GM21576 (cell line): ENCODE data around the gene GAD2.

Experiments used
- ATAC-seq: cut with Tn5 transposase; IDR thresholded peaks from one replicate; pipeline ENCODE4 v1.9.1; 2021; ENCODE audit warnings: mild to moderate bottlenecking, moderate library complexity; ENCODE audit not compliant: unreplicated experiment

Gene GAD2

DNA sequence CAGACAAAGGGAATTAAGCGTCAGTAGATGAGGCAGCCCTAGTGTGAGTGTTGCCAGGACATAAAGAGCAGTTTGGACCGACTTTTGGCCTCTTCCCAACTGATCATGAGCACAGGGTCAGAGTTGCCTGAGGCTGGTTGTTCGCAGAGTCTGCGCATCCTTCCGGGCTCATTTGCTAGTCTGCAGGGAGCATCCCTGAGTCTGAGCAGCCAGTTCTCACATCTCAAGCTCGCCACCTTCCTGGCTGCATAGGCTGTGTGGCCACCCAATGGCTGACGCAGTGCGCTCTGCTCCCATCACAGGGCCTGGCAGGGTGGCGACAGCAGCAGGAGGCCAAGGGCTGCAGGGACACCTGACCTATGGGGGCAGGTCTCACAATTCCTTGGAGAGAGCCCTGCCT is 5.0 kb downstream of the GAD2 start:
- no peak for ATAC-seq

DNA sequence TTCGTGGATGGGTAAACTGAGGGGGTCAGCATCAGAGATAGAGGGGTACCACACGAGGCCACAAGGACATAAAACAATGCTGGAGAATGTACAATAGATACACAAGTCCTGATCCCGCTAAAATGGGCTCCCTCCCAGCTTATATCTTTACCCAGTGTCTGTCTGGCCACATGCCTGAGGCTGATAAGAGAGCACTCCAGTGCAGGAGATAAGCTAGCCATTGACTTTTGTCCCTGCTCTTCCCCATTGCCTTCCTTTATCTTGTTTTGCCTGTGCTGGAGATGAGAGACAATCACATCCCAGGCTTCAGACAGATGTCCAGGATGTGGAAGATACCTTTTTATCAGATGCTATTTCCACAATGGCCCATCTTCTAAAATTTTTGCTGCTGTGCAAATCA is 6.0 kb downstream of the GAD2 start:
- no peak for ATAC-seq

DNA sequence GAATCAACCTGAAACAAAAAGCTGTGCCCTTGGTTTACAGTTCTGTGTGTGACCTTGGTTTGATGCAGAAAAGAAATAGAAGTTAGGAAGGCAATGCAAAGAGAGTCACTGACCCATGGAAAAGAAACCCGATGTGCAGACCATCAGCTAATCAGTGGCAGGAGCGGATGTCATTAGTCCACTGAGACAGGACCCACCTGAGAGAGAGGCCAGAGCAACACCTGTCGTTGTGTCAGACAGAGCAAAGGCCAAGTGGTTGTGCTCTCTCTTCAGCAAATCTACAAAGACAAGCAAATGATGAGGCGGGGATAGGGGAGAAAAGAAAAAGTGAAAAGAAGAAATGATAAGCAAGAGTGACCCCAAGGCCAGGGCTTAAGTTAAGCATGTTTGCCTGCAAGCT is 8.7 kb downstream of the GAD2 start:
- no peak for ATAC-seq

DNA sequence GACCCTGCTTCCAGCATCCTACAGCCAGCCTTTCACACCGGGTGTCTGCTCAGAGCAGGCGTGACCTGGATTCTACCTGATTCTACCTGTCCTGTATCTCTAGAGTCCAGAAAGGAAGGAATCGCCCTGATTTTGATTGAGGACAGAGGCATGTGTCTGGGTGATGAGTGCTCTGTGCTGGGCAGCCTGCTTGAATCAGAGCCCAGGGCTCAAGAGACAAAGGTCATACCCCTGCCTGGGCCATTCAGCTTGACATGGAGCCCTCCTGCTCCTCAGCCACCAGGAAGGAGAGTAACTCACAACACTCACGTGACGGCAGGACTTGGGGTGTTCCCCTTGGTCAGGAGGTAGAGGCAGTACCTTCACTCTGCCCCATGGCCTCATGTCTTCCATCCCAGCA is 11.2 kb downstream of the GAD2 start:
- ATAC-seq, result no peak

DNA sequence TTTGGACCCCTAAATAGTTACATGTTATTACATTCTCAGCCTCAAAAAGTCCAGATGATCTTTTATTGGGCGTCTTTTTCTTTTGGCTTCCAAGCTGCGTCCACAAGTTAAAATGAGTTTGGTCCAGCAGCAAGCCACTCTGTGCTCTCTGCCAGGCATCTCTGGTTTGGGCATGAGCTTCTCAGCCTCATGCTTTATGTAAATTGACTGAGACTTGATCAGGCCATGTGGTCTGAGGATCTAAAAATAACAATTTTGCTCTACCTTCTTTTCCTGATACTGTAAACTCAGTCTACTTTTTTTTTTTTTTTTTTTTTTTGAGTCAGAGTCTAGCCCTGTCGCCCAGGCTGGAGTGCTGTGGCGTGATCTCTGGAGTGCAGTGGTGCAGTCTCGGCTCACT is 15.6 kb downstream of the GAD2 start:
- no peak for ATAC-seq

DNA sequence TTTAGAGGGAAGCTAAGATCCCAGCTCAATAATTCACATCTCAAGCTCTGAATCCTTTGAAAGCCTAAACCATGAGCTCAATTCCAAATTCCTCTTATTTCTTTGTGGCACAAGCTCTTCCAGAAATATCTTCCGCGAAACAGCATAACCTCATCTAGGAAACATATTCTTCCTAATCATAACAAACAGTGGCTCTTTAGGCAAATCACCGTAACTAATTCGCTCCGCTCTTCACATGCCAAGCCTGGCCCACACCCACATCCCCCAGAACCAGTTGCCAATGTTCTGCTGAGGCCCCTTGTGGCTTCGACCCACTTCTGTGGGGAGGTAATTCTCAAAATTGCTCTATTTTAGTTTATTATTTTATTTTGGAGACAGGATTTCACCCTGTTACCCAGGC is 19.2 kb downstream of the GAD2 start:
- ATAC-seq, result no peak

DNA sequence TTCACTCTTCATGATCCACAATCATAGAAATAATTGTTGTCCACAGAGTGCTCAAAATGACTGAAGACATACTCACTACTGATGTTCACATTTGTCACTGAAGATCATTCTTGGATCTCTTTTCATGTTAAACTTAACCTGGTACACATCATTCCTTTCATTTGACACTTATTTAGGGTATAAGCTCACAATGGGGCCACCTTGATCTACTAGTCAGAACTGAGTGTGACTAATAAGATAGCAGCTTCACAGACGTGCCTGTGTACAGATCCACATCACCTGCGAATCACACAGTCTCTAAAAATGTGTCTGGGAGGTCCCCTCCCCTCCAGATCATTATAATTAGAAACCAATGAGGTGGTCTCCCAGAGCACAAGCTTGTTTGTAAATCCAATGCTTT is 21.8 kb downstream of the GAD2 start:
- no peak for ATAC-seq

DNA sequence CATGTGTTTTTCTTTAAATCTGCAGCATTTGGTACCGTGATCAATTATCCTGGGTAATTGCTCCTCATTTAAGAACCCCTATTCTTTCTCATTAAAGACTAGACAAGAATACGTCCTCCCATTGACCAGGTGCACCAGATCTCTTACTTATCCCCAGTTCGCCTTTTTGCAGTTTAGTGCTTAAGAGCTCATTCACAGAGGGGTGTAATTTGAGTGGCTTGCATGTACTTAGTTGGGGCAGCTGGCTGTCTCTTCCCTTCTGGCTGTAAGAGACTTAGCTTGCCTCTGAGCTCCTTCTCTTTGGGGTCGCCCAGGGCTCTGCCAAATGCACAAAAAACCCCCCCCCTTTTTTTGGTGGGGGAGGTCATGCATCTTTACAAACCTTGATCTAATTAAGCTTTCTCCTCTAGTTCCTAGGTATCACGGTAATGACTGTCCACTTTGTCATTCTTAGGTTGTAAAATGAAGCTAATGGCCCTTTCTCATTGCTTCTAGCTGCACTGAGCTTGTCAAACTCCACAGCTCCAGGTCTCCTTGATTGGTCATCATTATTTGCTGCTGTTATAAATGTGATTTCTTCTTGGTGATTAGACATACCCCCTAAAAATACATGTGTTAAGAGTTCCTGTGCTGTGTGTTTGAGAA is 26.3 kb downstream of the GAD2 start:
- ATAC-seq, result no peak

DNA sequence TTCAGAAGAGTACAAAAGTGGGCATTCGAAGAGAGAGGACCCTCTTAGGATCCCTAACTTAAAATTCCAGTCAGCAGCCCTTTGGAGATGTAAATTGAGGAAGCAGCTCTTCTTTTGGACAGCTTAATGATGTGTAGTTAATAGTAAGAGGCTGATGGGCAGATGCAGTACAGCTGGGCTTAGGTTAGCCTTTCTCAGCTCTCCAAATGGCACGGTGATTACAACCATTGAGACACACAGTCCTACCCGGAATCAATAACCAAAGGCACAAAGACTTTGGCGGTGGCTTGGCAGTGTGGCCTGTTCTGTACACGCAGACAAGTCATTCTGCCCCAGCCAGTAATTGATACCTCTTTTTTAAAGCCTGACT is 26.8 kb downstream of the GAD2 start:
- ATAC-seq, result no peak

DNA sequence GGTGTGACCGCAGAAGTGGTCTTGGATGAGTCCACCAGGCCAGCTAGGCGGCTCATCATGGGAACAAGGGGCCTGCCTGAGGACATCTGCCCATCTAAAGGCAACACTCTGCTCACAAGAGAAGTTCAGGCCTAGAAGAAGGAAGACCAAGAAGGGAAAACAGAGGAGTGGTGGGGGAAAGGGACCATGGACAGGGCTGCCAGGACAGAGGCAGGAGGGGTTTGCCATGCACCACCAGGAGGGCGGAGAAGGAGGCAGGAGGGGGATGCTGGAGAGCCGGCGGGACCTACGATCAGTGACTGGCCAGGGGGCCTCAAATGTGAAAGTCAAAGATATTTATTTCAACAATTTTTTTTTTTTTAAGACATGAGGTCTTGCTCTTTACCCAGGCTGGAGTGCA is 33.1 kb downstream of the GAD2 start:
- no peak for ATAC-seq

DNA sequence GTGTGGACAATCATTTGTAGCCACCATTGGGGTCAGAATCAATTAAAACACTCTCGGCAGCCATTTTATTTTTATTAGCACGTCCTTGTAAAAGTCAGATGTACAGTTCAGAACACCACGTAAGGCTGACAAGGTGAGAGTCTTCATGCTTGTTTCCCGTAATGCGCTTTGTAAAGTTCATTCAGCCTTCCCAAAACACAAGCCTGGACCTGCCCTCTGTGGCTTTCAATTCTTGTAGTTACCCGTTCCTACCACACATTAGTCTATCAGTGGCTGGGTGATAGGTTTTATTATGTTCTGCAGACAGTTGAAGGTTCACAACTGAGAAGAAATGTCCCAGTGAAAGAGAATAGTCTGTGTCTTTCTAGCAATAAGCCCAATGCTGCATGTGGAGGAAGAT is 35.4 kb downstream of the GAD2 start:
- no peak for ATAC-seq

DNA sequence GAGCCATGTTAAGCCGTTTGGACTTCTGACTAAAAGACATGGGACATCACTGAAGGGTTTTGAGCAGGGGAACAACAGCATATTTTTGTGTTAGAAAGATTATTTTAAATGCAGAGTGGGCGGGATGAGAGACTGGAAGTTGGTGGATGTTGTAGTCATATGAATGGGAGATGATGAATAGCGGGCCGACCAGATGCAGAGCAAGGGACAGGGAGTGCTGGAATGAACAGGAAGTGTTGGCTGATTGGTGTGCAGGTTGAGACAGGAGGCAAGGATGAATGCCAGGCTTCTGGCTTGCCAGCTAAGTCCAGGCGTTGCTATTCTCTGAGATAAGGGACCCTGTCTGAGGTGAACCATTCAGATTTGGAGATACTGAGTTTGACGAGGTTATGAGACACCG is 38.0 kb downstream of the GAD2 start:
- ATAC-seq, result no peak

DNA sequence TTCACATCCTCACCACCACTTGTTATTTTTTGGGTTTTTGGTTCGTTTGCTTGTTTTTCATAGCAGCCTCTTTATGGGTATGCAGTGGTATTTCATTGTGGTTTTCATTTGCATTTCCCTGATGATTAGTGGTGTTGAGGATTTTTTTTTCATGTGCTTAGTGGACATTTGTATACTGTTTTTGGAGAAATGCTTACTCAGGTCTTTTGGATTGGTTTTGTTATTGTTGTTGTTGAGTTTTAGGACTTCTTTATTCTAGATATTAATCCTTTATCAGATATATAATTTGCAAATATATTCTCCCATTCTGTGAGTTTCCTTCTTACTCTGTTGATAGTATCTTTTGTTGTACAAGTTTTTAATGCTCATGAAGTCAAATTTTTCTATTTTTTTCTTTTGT is 42.8 kb downstream of the GAD2 start:
- ATAC-seq, result no peak

DNA sequence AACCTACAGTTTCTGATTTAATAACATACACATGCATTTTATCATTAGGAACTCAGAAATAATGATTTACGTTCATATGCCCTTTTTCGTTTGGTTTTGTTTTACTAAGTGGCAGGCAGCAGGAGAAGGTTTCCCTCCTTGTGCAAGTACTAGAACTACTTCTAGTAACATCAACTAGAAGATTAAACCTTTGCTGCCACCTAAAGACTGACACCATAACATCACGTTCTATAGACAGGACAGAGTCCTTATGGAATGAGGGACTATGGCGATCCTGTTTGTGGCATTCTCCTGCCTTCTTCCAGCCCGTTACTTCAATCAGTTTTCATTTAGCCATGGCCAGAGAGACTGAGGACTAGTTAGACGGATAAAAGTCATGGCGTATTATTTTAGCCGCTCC is 53.2 kb downstream of the GAD2 start:
- no peak for ATAC-seq

DNA sequence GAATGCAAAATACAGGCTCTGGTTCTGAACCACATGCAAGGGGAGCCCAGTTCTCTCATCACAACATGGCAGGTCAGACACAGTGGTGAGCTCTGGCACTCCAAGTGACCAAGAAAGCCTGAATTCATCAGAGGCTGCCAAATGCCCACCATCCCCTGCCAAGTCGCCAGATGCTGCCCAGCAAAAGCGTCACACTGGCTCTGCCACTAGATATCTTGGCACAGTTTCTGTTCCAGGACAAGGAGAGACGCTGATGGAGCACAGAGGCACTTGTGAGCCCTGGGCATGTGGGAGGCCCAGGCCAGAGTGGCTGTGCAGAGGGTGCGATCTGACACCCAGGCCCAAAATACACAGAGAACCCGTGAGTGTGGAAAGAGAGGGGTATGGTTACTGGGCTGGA is 57.8 kb downstream of the GAD2 start:
- ATAC-seq, result no peak

DNA sequence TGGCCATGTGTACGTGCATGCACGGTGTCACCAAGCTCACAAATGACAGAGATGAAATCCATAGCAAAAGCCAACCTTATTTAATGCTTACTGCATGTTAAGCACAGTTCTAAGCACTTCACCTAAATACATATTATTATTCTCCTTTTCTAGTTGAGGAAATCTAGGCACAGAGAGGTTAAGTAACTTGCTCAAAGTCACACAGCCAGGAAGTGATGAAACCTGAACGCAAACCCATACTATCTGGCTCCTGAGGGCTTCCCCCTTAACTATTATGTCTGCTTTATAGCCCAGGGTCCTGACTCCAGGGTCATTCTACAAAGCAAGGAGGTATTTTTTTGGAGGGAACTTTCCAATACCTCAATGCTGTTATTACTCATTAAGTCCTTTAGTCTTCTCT is 61.7 kb downstream of the GAD2 start:
- ATAC-seq, result no peak

DNA sequence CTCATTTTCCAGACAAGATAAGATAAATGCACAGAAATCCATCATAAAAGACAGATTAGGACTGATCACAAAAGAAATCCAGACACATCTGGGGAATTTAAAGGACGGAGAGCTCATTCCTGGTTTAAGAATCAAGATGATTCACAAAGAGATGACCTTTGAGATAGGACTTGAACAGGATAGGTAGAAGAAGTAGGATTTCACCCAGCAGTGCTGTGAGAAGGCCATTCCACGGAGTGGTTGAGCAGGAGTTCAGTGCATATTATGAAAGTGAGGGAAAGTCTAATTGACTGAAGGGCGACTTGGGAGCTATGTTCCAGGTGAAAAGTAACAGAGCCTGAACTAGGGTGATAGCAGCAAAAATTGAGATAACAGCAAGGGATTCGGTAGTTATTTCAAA is 73.7 kb downstream of the GAD2 start:
- no peak for ATAC-seq

DNA sequence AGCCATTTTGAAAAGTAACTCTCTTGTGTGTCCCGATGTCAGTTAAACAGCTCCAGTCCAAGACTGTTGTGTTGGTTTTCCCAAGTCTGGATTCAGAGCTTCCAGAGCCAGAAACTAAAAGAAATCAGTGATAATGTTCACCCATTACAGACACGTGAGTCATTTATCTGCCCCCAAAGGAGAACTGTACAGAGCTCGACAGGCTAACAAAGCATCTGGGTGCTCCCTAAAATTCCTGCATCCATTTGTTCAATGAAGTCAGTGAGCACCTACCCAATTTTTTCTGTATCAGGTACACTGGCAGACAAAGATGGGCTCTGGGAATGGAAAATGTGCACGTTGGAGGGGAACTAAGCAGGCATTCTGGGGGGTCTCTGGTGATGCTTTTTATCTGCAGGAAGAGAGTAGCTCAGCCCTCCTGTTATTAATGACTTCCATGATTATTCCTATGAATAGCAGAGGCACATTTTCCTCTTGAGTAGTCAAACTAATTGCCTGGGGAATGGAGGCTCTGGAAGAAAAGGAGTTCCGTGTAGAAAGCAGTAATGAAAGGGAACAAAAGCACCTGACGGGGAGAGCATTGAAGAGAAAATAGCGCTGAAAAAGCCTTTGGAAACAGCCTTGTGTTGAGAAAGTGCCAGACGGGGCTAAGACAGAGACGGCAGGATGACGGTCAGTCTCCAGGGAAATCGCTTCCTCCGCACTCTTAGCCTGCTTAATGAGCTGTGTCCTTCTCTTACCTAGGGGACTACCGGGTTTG is 75.3 kb downstream of the GAD2 start:
- ATAC-seq, result no peak

DNA sequence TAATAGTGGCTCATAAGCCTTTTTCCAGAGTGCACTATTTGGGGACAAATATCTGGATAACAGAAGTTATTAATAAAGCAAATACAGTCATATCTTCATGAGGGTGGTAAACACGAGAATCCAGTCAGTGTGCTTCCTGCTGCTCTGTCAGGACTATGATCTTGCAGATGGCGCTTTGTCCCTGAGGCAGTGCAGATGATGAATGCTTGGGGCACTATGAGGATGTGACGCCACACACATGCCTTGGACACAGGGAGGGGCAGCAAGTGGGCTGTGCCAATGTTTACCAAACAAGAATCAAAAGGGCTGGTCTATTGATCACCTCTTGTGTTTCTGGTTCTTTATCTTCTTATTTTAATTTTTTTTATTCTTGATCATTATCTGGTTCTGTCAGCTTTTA is 79.8 kb downstream of the GAD2 start:
- no peak for ATAC-seq

DNA sequence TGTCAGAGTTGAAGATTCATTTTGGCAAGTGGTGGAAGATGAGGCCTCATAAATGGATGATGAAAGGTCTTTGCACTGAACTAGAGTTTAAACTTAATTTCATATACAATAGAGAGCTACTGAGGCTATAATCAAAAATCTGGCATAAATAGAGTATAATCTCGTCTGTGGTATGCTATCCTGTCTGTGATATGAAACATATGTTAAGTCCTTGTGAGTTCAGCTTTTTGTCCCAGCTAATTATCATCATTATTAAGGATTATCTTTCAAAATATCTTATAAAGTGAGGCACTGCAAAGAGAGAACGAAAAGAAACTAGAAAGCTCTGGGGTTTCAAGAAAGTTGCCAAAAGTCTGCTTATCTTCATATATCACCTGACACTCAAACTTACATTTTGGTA is 83.4 kb downstream of the GAD2 start:
- no peak for ATAC-seq

DNA sequence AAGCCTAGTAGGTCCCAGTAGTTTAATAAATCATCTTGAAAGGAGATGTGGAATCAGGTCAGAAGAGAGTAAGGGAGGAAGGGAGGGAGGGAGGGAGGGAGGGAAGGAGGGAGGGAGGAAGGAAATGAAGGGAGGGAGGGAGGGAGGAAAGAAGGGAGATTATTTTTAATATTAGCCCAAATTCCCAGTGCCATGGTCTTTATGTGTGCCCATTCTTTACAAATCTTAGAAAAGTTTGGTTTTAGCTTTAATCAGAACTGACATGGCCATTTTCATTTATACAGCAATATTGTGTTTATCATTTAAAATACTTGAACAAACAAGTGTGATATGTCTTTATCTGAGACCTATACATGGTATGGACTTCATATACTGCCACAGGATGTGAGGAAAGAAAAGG is 86.8 kb downstream of the GAD2 start:
- no peak for ATAC-seq

DNA sequence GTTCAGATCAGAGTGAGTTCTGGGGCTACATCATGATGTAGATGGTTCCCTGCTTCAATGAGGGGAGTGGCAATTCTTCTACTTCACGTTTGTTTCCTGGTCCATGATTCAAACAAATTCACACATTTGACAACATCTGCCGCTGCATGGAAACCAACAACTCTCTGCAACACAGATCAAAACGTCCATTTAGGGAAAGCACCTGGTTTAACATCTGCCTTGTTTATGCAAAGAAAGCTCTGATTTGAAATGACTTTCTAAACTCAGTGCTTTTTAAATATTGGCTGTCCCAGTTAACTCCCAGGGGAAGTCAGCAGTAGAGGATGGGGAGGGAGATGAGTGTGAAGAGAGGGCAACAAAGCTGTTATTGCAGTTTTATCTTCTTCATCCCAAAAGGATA is 93.8 kb downstream of the GAD2 start:
- no peak for ATAC-seq

DNA sequence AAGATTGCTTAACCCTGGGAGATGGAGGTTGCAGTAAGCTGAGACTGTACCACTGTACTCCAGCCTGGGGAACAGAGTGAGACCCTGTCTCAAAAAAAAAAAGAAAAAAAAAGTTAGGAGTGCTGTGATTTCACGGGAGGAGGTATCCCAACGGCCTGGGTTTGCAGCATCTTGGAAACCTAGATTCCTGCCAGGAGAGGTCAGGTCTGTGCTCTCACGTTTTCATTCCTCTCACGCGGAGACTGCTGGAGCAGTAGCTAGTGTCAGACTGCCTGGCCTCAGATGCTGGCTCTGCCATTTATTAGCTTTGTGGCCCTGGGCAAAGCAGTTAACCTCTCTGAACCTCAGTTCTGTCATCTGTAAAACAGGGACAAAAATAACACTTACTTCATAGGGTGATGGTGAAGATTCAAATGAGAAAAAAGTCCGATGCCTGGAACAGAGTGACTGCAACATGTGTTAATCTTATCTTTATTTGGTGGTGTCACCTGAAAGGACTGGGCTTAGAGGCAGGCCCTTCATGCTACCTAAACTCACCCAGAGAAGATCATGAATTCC is 94.9 kb downstream of the GAD2 start:
- no peak for ATAC-seq
